SKM-1 (cell line): Measurements from ENCODE around the gene KTI12.
A peak's percentile ranks its signal among the peaks of the same experiment; 100 is the strongest.
"Not testable (repeated sequence)": the region's sequence is repeated elsewhere in the genome, so short reads cannot be mapped to it uniquely, and the experiment has no call there.

ENCODE experiments used
- DNase-seq: peaks from one replicate; lab custom pipeline; 2025; ENCODE audit not compliant: unreplicated experiment; lab: John Stamatoyannopoulos, UW

KTI12 gene, protein sequence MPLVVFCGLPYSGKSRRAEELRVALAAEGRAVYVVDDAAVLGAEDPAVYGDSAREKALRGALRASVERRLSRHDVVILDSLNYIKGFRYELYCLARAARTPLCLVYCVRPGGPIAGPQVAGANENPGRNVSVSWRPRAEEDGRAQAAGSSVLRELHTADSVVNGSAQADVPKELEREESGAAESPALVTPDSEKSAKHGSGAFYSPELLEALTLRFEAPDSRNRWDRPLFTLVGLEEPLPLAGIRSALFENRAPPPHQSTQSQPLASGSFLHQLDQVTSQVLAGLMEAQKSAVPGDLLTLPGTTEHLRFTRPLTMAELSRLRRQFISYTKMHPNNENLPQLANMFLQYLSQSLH

DNA sequence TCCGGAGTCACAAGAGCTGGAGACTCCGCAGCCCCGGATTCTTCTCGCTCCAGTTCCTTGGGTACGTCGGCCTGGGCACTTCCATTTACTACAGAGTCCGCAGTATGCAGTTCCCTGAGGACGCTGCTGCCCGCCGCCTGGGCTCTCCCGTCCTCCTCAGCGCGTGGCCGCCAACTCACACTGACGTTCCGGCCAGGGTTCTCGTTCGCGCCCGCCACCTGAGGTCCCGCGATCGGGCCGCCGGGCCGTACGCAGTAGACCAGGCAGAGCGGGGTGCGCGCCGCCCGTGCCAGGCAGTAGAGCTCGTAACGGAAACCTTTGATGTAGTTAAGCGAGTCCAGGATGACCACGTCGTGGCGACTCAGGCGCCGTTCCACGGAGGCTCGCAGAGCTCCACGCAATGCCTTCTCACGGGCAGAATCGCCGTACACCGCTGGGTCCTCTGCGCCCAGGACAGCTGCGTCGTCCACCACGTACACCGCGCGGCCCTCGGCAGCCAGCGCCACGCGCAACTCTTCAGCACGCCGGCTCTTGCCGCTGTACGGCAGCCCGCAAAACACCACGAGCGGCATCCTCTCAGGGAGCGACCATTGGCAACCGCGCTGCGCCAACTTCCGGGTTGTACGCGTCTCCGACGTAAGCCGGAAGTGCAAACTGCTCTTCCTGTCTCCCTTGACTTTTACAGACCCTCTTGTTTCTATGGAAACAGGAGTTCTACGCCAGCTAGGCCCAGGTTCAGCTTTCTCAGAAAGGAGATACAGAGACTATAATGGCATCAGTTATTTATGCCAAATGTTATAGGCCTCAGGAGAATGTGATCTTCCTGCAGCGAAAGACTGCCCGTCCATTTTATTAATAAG is at the start of gene KTI12:
TSS of gene KTI12 (minus strand) at position 621 of the 860 bp plus-strand sequence. CDS start at position 572, 49 bp downstream.
- peak; percentile 68 for DNase-seq

DNA sequence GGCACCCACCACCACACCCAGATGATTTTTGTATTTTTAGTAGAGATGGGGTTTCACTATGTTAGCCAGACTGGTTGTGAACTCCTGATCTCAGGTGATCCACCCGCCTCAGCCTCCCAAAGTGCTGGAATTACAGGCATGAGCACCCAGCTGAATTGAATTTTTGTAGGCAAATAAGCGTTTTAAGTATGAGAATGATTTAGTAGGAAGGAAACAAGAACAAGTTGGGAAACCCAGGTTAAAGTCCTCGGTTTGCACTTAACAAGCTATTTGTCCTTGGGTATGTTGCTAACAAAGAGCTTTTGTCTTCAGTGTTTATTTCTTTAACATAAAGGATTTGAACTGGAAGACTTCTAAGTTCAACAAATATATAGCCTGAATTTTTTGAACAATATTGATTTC is 46.4 kb upstream of the KTI12 start:
- DNase-seq, result no peak

DNA sequence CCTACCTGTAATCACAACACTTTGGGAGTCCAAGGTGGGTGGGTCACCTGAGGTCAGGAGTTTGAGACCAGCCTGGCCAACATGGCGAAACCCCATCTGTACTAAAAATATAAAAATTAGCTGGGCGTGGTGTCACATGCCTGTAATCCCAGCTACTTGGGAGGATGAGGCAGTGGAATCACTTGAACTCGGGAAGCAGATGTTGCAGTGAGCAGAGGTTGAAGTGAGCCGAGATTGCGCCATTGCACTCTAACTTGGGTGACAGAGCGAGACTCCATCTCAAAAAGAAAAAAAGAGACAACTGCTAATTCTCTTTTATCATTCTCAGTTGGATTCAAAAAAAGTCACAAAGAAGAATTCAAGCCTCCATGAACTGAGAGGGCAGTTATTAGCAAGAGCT is 43.7 kb upstream of the KTI12 start:
- not testable (repeated sequence) for DNase-seq

DNA sequence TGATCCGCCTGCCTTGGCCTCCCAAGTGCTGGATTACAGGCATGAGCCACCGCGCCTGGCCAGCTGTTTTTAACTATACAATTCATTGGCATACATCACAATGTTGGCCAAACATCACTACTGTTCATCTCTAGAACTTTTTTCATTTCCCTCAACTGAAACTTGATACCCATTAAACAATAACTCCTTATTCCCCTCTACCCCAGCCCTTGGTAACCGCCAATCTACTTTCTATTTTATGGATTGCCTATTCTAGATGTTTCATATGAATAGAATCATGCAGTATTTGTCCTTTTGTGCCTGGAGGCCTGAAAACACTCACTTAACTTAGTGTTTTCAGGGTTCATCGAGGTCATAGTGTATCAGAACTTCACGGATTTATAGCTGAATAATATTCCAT is 38.7 kb upstream of the KTI12 start:
- DNase-seq, result no peak

DNA sequence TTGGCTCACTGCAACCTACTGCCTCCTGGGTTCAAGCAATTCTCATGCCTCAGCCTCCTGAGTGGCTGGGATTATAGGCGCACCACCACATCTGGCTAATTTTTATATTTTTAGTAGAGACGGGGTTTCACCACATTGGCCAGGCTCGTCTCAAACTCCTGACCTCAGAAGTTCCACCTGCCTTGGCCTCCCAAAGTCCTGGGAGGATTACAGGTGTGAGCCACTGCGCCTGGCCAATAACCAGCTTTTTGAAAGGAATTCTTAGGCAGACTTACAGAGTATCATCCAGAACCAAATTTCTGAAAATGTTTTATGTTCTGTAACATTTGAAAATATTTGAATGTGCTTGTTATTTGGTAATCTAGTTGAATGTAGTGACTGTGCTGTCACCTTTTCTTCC is 37.1 kb upstream of the KTI12 start:
- no peak for DNase-seq

DNA sequence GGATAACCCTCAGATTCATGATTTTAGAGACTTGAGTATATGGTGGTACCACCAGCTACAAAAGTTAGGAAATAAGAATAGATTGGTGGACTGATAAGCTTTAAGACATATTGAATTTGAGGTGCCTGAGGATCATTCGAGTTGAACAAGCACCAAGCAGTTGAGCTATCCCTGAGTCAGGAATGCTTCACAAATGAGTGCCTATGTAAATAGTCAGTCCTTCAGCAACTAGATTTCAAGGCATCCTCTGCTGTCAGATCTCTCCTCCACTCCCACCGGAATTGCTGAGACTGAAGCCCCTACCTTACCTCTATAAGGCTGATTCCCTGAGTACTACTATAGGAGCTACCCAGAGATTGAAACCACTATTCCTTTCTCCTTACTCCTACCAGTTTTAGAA is 29.6 kb upstream of the KTI12 start:
- DNase-seq, result no peak

DNA sequence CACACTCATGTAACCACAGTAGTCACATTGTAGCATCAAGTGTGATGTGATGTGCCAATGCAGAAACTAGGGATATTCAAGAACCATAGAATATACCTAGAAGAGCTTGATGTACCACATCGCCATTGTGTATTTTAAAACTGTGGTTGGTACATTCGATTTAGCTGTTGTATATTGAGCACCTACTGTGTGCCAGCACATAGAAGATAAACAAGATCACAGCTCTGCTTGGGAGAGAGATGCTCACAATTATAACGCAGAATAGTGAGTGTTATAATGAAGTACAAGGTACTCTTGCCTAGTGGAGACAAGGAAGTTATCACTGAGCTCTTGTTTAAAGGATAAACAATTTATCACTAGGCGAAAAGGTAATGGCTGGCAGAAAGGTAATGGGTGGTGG is 27.2 kb upstream of the KTI12 start:
- DNase-seq, result no peak

DNA sequence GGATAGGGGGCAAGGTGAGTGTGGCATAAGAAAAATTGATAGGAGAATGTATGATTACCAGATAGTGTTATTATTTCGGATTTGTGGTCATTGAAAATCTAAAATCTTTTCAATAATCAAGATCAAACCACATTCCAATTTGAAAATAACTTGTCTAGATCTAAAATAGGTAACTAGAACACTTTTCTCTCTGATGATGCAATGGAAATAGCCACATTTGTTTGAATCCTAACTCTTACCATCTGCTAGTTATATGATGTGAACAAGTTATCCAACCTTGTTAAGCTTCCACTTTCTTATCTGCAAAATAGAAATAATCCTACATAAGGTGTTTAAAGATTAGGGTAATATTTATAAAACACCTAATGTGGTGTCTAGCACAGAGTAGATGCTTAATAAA is 26.3 kb upstream of the KTI12 start:
- no peak for DNase-seq

DNA sequence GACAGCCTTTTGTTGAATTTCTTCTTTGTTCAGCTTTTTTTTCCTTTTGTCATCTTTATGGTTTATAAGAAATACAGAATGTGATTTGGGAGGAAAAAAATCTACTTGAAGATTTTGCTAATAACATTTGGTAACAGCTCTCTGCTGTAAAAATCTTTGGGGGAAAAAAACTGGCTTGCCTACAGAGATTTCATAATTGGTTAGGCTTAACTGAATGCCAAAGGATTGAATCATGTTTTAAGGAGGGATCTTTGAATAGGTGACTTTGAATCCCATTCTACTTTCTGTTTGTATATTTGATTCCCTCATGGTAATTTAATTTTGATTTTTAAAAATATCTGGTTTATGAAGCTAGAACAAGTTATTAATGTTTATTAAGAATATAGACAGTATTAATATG is 25.7 kb upstream of the KTI12 start:
- no peak for DNase-seq

DNA sequence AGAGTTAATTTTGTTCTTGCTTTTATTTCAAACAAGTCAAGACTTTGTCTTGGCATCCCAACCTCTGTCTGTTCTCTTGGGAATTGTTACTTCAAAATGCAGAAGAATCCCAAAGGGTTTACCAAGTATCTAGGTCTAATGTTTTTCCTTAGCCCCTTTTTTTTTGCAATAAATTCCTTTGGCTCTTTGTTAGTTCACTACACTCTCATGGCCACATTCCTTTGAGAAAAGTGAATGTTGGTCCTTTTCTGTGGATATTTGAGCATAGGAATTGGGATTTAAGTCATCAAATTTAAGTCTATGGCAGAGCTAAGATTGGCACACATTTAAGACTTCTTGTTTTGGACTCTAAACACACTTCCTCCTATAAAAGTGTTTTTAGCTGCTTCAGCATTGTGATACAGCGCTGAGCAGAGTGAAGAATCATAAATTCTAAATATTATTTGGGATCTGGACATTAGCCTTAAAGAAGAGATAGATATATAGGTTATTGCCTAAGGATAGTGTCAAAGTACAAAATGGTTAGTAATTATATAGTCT is 24.3 kb upstream of the KTI12 start:
- DNase-seq, result no peak

DNA sequence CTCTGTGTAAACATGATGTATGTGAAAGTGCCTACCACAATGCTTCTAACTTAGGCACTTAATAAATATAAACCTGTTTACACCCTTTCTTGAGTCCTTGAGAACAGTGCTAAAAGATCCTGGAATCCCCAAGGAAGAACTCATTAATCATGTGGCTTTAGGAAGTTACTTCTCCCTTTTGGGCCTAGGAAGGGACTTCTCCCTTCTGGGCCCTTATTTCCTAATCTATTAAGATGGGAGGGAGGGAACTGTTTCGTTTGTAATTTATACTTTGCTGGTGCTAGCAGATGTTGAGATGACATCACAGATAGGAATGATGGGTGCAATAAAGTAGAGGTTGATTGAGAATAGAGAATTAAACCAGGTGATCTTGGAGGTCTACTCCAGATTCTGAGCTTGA is 23.6 kb upstream of the KTI12 start:
- DNase-seq, result no peak

DNA sequence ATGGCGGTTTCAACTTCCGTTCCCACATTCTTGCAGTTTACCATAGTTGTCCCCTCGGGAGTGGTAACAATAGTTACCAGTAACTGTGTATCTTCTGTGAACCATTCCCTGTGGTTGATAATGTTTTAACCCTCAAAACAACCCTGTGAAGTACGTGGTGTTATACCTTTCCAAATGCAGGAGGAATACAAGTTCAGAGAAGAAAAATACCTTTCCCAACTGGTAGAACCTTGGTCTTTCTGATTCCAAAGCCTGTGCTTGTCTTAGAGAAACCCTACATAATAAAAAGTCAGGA is 23.3 kb upstream of the KTI12 start:
- DNase-seq, result no peak

DNA sequence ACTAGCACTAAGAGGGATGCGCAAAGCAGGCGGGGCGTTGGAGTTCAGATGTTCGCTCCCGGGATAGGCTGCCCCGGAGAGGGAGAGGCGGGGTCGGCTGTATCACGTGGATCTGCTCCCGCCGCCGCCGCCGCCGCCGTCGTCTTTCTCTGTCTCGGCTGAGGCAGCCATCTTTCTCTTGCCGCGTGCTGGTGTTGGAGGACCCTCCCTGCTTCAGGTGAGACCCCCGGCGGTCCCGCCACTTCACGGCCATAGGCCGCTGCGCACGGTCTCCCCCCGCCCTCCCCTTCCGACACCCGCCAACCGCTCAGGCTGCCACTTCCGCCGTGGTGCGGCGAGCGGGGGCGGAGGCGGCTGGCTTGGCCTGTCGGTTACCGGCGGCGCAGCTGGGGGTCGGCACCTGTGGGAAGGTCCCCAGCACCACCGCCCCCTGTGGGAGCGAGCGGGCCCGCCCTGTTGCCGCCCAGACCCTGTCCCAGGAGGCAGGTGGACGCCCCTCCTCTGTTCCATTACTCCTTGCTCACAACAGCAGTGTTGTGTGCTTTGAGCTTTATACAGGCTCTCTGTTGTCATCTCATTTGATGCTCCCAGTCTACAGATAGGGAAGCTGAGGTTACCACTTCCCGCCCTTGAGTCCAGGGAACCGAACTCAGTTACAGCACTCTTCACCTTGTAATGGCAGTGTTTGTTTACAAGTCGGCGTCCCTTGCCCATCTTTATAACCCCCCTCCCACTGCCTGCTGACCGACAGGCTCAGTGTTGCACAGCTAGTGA is 22.7 kb upstream of the KTI12 start, which contains the start of gene BTF3L4:
TSS of gene BTF3L4 (plus strand) at position 133 of the 774 bp plus-strand sequence. CDS start 3,553 bp downstream, outside the sequence.
- peak; percentile 87 for DNase-seq

DNA sequence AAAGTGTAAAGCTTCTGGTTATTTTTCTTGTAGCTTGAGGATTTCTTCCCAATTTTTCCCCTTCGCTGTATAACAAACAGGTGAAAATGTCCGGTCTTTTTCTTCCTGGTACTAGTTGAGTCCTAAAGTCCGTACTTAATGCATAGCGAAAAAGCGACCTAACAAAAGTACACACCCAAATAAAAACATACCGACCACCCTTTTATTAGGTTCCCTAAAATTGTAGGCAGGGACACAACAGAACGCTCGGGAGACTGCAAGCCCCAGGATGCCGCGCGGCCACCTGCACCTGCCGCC is 22.2 kb upstream of the KTI12 start:
- no peak for DNase-seq

DNA sequence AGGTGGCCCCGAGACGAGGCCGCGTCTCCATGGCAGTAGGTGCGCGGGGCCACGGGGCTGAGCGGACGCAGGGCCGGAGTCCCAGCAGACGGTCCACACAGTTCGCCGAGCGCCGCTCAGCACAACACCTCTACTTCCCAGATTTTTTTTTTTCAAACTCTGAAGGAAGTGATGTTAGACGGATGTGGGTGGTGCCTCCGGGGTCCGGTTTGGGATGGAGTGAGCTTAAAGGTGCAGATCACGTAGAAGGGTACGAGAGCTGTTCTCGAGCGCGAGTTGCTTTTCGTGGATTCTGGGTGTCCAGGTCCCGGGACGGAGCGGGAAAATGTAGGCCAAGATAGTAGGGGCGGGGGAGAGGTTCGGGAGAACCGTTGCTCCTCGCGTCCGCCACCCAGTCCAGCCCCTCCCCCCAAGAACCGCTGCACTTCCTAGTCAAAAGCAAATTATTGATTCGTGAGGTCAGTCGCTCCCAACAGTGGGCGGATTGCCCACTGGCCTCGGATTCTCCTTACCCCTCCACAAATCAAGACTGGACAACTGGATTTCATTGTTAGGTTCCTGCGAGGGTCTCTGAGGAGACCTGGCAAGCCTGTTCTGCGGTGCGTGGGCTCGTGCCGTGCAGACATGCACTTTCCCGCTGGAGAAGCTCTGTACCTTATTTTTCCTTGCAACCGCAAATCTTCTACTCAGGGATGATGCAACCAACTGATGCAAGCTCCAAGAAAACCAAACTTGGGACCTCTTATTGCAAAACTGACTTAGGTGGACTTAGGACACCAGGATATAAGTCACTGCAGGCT is 21.7 kb upstream of the KTI12 start, which contains the start of gene TXNDC12:
TSS of gene TXNDC12 (minus strand) at position 126 of the 800 bp plus-strand sequence. CDS start at position 31, 95 bp downstream.
- DNase-seq, result peak; percentile 84

DNA sequence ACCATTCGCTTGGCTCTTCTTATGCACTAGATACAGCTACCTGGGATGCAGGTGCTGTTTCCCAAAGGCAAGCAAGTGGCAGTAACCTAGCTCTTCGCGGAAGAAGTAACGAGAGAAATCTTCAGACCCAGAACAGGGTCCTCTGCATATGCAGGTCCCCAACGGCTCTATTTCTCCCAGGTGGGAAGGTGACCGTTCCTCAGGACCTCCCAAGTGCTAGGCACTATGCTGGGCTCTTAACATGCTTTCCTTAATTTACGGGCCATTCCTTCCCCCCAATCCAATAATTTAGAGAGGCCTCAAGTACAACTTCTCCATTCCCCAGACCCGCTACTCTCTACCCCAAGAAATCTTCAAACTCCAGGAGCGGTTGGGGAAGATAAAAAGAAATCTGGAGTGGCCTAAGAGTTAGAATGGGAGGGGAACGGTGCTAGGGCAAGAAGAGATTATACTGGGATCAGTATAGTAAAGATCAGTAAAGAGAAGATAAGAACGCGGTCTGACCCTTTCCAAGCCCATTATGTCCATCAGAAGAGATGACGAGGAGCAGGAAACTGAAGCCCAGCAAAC is 21.0 kb upstream of the KTI12 start:
- DNase-seq, result no peak

DNA sequence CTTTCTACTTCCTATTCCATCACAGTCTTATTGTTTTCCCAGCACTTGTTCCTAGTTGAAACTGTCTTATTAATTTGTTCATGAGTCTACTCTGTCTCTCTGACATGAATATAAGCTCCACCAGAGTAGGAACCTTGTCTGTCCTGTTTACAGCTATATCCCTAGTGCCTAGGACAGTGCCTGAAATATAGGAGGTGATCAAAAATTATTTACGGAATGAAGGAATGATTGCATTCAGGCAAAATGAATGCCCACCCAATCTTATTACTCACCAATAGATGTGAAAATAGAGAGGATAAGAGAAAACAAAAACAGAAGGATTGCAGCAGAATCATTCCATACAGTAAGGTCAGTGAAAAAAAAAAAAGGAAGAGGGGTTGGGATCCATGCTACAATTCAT is 20.3 kb upstream of the KTI12 start:
- DNase-seq, result no peak

DNA sequence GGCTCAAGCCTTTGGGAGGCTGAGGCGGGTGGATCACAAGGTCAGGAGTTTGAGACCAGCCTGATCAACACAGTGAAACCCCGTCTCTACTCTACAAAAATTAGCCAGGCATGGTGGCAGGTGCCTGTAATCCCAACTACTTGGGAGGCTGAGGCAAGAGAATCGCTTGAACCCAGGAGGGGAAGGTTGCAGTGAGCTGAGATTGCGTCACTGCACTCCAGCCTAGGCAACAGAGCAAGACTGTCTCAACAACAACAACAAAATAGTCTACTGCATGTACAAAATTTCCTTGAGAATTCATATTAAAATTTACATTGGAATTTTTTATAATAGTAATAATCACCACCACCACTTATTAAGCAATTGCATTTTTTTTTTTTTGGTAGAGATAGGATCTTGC is 15.7 kb upstream of the KTI12 start:
- DNase-seq, result not testable (repeated sequence)

DNA sequence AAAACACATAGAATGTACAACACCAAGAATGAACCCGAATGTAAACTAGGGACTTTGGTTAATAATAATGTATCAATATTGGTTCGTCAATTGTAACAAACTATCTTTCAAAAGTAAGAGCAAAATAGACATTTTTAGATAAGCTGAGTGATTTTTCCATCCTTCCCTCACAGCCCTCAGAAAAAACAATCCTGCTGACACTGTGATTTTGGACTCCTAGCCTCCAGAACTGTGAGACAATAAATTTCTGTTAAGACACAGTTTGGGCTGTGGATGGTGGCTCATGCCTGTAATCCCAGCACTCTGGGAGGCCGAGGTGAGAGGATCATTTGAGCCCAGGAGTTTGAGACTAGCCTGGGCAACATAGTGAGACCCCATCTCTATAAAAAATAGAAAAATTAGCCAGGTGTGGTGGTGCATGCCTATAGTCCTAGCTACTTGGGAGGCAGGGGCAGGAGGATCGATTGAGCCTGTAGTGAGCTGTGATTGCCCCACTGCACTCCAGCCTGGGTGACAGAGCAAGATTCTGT is 12.1 kb upstream of the KTI12 start:
- DNase-seq, result not testable (repeated sequence)

DNA sequence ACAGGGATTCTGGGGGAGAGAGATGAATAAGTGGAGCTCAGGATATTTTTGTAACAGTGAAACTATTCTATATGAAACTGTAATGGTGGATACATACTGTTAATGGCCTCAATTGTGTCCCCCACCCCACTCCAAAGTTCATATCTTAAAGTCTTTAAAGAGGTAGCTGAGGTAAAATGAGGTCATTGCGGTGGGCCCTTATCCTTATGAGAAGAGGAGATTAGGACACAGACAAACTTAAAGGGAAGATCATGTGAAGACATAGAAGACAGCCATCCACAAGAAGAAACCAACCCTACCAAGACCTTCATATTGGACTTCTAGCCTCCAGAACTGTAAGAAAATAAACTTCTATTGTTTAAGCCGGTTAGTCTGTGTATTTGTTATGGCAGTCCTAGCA is 11.6 kb upstream of the KTI12 start:
- no peak for DNase-seq
